Eye (tissue), 1 donor: ENCODE measurements around the gene SH3BGR.

ENCODE experiments used
- DNase-seq: peaks from one replicate; pipeline ENCODE4 v3.0.0-alpha.2; 2015

Gene SH3BGR

DNA sequence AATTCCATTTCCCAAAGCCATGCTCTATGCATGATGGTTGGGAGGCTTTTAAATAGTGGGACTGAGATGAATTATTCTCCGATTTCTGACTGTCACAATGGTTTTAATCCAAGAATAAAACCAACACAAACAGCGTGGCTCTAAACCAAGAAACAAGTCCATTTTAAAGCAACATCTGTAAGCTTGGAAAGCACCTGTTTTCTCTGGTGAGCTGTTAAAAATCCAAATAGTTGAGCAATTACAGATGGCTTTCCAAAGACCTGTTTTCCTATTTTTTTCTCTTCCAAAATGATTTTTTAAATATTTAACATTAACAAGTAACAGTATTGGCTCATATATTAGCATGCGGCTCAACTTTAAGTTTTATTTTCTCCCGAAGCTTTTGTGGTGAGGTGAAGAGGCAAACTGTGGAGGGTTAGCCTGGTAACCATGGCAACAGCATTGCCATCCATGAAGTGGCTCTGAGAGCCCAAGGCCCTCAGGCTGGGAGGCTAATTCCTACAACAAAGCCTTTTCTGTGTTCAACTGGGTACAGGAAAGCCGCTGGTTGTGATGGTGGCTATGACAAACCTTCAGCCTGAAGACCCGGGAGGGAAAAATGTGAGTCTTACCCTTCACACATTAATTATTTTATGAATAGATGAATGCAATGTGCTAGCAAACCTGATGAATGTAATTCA lies 104.3 kb downstream of the SH3BGR start:
- DNase-seq, result peak; percentile 79

DNA sequence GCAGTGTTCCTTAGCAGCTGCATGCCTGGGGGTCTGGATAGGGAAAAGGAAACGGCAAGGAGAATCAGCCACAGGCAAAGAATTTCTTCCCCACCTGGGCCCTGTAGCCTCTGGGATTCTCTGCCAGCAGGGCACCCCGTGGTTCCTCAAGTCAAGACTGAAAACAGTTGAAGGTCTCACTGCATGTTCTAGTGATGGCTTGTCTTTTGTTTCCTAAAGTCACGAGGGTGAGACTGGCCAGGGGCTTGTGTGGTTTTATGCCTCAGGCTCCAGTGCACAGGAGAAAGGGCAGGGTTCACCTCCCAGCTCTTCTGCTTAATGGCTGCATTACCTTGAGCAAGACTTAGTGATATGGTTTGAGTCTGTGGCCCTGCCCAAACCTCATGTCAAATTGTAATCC lies 107.7 kb downstream of the SH3BGR start:
- no peak for DNase-seq

DNA sequence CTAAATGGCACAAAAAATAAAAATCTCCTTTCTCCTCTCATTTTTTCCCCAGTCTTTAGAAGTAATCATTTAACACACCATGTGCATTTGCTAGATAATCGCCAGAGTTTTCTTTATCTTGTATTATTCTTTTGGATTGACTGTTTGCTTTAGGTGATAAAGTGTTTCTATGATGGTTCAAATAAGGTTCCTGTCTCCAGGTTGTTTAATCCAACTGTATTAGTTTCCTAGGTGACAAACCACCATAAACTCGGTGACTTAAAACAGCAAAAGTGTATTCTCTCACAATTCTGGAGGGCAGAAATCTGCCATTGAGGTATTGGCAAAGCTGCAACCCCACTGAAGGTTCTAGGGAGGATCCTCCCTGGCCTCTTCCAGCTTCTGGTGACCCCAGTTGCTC lies 109.4 kb downstream of the SH3BGR start:
- DNase-seq, result no peak

DNA sequence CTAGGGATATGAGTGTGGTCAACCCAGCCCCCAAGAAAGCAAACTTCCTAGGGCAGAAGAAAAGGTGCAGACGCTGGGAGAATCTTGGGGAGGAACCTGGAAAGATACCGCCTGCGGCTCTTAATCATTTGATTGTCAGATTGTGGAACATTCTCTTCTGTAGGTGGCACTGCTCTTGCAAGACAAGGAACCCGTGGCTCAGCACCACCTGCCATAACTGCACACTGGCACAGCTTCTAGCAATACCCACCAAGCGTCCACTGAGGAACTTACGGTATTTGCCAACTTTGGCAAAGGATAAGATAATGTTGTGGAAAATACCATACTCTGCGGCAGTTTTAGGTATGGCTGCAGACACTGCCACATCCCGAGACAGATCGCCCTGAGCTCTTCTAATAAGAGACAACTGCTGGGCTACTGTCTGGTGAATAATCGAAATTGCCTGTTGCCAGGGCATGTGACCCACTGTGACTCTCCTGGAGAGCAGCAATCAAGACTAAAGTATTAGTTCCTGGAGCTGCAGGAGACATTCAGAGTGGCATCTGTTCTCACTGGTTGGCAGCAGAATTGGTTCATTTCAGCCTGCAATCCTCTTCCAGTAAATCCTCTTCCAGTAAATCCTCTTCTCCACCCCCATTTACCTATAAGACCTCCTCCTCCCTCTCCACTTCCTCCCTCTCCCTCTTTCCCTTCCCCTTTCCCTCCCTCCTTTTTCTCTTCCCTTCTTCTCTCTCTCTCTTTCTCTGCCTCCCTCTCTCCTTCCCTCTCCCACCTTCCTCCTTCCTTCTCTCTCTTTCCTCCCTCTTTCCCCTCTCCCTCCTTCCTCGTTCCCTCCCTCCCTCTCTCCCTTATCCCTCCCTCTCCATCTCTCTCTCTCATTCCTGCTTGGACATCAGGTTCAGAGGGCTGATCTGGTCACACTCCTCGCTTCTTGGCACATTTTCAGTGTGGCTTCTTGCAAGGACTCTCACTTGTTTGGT lies 111.3 kb downstream of the SH3BGR start:
- DNase-seq, result no peak

DNA sequence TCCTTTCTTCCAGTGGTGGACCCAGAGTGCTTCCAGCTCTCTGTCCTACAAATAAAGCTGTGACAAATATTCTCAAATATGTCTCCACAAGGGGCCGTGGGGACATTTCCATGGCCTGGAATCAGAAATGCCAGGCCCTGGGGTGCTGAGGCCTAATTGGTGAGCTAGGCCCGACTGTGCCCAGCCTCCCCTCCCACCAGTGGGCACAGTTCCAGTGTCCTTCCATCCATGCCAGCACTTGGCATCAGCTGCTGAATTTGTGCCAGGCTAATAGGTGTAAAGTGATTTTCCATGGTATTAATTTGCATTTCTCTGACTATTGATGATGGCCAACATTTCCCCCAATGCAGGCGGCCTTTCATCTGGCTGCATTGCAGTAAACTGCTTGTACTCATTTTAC lies 112.4 kb downstream of the SH3BGR start:
- no peak for DNase-seq
